ENCODE data around the gene TICRR.

TICRR gene

GRCh38 chr15:89671687-89672086, 96.4 kb downstream of the TICRR start:
- H3K36me3 ChIP-seq (ENCODE audit: control insufficient read depth in 1 of 2, insufficient read depth in 2 of 2, low read length in 2 of 2): no peaks in the 10 kb centered on the region
- no peak overlapping the region for H3K4me3 ChIP-seq (ENCODE audit: low read depth in 1 of 2, low read length in 2 of 2)
- no peaks in the 10 kb centered on the region for H3K27me3 ChIP-seq (ENCODE audit: low read depth, low read length)
- no peaks in the 10 kb centered on the region for H3K4me1 ChIP-seq (ENCODE audit: control insufficient read depth in 1 of 2, insufficient read depth in 2 of 2, low read length in 2 of 2)
- H3K9me3 ChIP-seq (ENCODE audit: control insufficient read depth in 1 of 2, low read length in 2 of 2): no peaks in the 10 kb centered on the region
- no peak overlapping the region for H3K27ac ChIP-seq (ENCODE audit: low read length)

DNA sequence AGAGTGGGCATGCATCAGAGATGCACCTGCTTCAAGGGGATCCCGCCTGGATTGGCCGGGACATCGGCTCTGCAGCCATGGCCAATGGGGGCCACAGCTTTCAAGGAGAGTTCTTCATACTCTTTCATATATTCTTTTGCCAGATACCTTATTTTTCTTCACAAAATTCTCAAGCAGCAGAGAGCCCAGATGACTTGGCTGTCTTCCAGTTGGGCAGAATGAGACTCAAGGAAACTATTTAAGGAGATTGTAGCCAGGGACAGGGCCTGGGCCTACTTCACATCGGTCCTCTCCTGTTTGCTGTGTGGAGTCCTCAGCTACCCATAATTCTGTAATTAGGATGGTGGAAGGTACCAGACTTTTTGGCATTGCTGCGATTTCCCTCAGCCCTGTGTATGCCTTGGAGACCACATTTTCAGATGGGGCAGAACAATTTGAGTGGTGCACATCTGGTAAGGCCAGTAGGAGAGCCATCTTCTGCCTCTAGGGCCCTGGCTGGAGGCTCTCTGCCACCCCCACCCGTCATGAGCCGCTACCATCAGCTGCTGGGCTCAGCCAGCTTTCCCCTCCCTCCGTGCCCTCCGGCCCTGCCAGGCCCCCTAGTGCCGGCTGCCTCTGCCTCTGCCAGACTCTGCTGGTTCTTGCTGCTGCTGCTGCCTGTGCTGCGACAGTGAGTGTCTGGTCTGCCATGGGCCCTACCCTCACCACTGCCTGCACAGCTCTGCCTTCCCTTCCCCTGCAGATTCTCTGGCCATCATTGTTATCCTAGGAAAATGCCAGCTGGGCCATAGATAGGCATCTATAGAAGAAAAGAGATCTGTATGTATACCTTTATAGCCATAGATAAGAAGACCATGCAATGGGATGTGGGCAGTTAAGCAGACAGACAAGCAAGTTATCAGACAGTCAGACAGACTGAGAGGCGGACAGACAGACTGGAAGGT, 97.2 kb downstream of the TICRR start:
- Histone ChIP-seq H3K9me3 (ENCODE audit: control insufficient read depth in 1 of 2, low read length in 2 of 2) (no peaks in the 10 kb centered on the region), H3K27me3 (ENCODE audit: low read depth, low read length) (no peaks in the 10 kb centered on the region), H3K4me3 (ENCODE audit: low read depth in 1 of 2, low read length in 2 of 2) (no peak overlapping the region), H3K4me1 (ENCODE audit: control insufficient read depth in 1 of 2, insufficient read depth in 2 of 2, low read length in 2 of 2) (no peaks in the 10 kb centered on the region), H3K36me3 (ENCODE audit: control insufficient read depth in 1 of 2, insufficient read depth in 2 of 2, low read length in 2 of 2) (no peaks in the 10 kb centered on the region), H3K27ac (ENCODE audit: low read length) (no peak overlapping the region)

- H3K9me3 ChIP-seq (ENCODE audit: control insufficient read depth in 1 of 2, low read length in 2 of 2): no peaks in the 10 kb centered on the region
- H3K27ac ChIP-seq (ENCODE audit: low read length): no peak overlapping the region
- H3K4me1 ChIP-seq (ENCODE audit: control insufficient read depth in 1 of 2, insufficient read depth in 2 of 2, low read length in 2 of 2): no peaks in the 10 kb centered on the region
- no peaks in the 10 kb centered on the region for H3K36me3 ChIP-seq (ENCODE audit: control insufficient read depth in 1 of 2, insufficient read depth in 2 of 2, low read length in 2 of 2)
- no peaks in the 10 kb centered on the region for H3K27me3 ChIP-seq (ENCODE audit: low read depth, low read length)
- H3K4me3 ChIP-seq (ENCODE audit: low read depth in 1 of 2, low read length in 2 of 2): no peak overlapping the region
Measured at GRCh38 chr15:89673165-89673512, 97.9 kb downstream of the TICRR start.

GRCh38 chr15:89674526-89674925, 99.3 kb downstream of the TICRR start:
- Histone ChIP-seq H3K36me3 (ENCODE audit: control insufficient read depth in 1 of 2, insufficient read depth in 2 of 2, low read length in 2 of 2) (no peaks in the 10 kb centered on the region), H3K27me3 (ENCODE audit: low read depth, low read length) (no peaks in the 10 kb centered on the region), H3K9me3 (ENCODE audit: control insufficient read depth in 1 of 2, low read length in 2 of 2) (no peaks in the 10 kb centered on the region), H3K4me3 (ENCODE audit: low read depth in 1 of 2, low read length in 2 of 2) (no peak overlapping the region), H3K4me1 (ENCODE audit: control insufficient read depth in 1 of 2, insufficient read depth in 2 of 2, low read length in 2 of 2) (no peaks in the 10 kb centered on the region), H3K27ac (ENCODE audit: low read length) (no peak overlapping the region)

GRCh38 chr15:89675606-89676005, 100.3 kb downstream of the TICRR start:
- Histone ChIP-seq H3K36me3 (ENCODE audit: control insufficient read depth in 1 of 2, insufficient read depth in 2 of 2, low read length in 2 of 2) (no peaks in the 10 kb centered on the region), H3K27ac (ENCODE audit: low read length) (no peak overlapping the region), H3K4me1 (ENCODE audit: control insufficient read depth in 1 of 2, insufficient read depth in 2 of 2, low read length in 2 of 2) (peaks cover under 1 to 4% of the 10 kb centered on the region in 2 donors), H3K4me3 (ENCODE audit: low read depth in 1 of 2, low read length in 2 of 2) (no peak overlapping the region), H3K27me3 (ENCODE audit: low read depth, low read length) (no peaks in the 10 kb centered on the region), H3K9me3 (ENCODE audit: control insufficient read depth in 1 of 2, low read length in 2 of 2) (no peaks in the 10 kb centered on the region)

- H3K27ac ChIP-seq (ENCODE audit: low read length): no peak overlapping the region
- H3K4me3 ChIP-seq (ENCODE audit: low read depth in 1 of 2, low read length in 2 of 2): no peak overlapping the region
- no peaks in the 10 kb centered on the region for H3K27me3 ChIP-seq (ENCODE audit: low read depth, low read length)
- no peaks in the 10 kb centered on the region for H3K9me3 ChIP-seq (ENCODE audit: control insufficient read depth in 1 of 2, low read length in 2 of 2)
- peaks cover 6 to 11% of the 10 kb centered on the region in 2 donors for H3K4me1 ChIP-seq (ENCODE audit: control insufficient read depth in 1 of 2, insufficient read depth in 2 of 2, low read length in 2 of 2)
- H3K36me3 ChIP-seq (ENCODE audit: control insufficient read depth in 1 of 2, insufficient read depth in 2 of 2, low read length in 2 of 2): no peaks in the 10 kb centered on the region
Measured at GRCh38 chr15:89677381-89677780, 102.1 kb downstream of the TICRR start.
